Osteocyte (in vitro differentiated cells): ENCODE data around the gene ZNF880. TPM values are rescaled to one million over a fixed set of nuclear protein-coding genes. Genes with fewer than 3 reads are reported as not detected.

ENCODE experiments used
- DNase-seq: peaks from one replicate; pipeline ENCODE4 v3.0.0; 2021; ENCODE audit warnings: mixed read lengths; ENCODE audit not compliant: unreplicated experiment; ENCODE audit errors: extremely low spot score
- H3K27ac Mint-ChIP-seq: one replicate; pipeline ENCODE4 v1.8.0; 2021; ENCODE audit warnings: mild to moderate bottlenecking, mixed read lengths; ENCODE audit not compliant: unreplicated experiment
- H3K27me3 Mint-ChIP-seq: one replicate; pipeline ENCODE4 v1.8.0; 2021; ENCODE audit warnings: mixed read lengths; ENCODE audit not compliant: unreplicated experiment
- H3K36me3 Mint-ChIP-seq: one replicate; pipeline ENCODE4 v1.8.0; 2021; ENCODE audit warnings: mixed read lengths; ENCODE audit not compliant: unreplicated experiment
- H3K4me1 Mint-ChIP-seq: one replicate; pipeline ENCODE4 v1.8.0; 2021; ENCODE audit warnings: mixed read lengths; ENCODE audit not compliant: unreplicated experiment
- H3K4me3 Mint-ChIP-seq: one replicate; pipeline ENCODE4 v1.8.0; 2021; ENCODE audit warnings: mild to moderate bottlenecking, moderate library complexity, mixed read lengths; ENCODE audit not compliant: unreplicated experiment
- H3K9me3 Mint-ChIP-seq: one replicate; pipeline ENCODE4 v1.8.0; 2021; ENCODE audit warnings: mixed read lengths; ENCODE audit not compliant: unreplicated experiment
- CTCF ChIP-seq: fragments of 200-600 bp; sonication (generic); IDR thresholded peaks from 2 replicates; pipeline ENCODE4 v1.5.0; 2021; ENCODE audit warnings: antibody characterized with exemption, mild to moderate bottlenecking, moderate library complexity
- total RNA-seq: library from RNA; stranded (reverse); gene quantifications from 2 replicates; pipeline ENCODE4 v1.2.1, GENCODE V29; 2021

ZNF880 gene
- total RNA-seq, 1 donor from 2014 or later = 3.0 TPM

GRCh38 chr19:52370341-52370710 lies 603 bp downstream of the ZNF880 start:
- Mint-ChIP-seq H3K4me3 (no peak overlapping the region), H3K27ac (no peak overlapping the region), H3K4me1 (no peaks in the 10 kb centered on the region), H3K9me3 (peaks cover 40% of the 10 kb centered on the region), H3K36me3 (peaks cover 24% of the 10 kb centered on the region), H3K27me3 (no peaks in the 10 kb centered on the region)
- TF ChIP-seq CTCF = no peak
- no peak for DNase-seq

- Mint-ChIP-seq H3K9me3 (peaks cover 30% of the 10 kb centered on the region), H3K27ac (no peak overlapping the region)
Observed at GRCh38 chr19:52391135-52391534, 21.4 kb downstream of the ZNF880 start.

GRCh38 chr19:52397310-52398080 lies 27.8 kb downstream of the ZNF880 start, which contains the start of gene ZNF528:
Gene ZNF528 (plus strand): TSS chr19:52397849. CDS start chr19:52402014, 4,165 bp downstream.
- no peak for DNase-seq
- Mint-ChIP-seq H3K4me1 (no peaks in the 10 kb centered on the region), H3K4me3 (peak within 1 kb of the TSS; percentile 22), H3K27me3 (no peaks in the 10 kb centered on the region), H3K9me3 (peaks cover 46% of the 10 kb centered on the region), H3K27ac (no peak within 1 kb of the TSS), H3K36me3 (no peaks in the 10 kb centered on the region)
- TF ChIP-seq CTCF = no peak

More at GRCh38 chr19:52391135-52391534, 21.4 kb downstream of the ZNF880 start:
- DNase-seq = no peak
- H3K27me3 Mint-ChIP-seq = no peaks in the 10 kb centered on the region
- no peaks in the 10 kb centered on the region for H3K36me3 Mint-ChIP-seq
- no peak overlapping the region for H3K4me3 Mint-ChIP-seq
- H3K4me1 Mint-ChIP-seq = no peaks in the 10 kb centered on the region
- no peak for TF ChIP-seq CTCF

GRCh38 chr19:52398081-52398441 lies 28.3 kb downstream of the ZNF880 start:
- H3K27ac Mint-ChIP-seq = no peak overlapping the region
- no peak for TF ChIP-seq CTCF
- H3K4me3 Mint-ChIP-seq = peak overlapping the region; percentile 22
- no peaks in the 10 kb centered on the region for H3K27me3 Mint-ChIP-seq
- peaks cover 43% of the 10 kb centered on the region for H3K9me3 Mint-ChIP-seq
- no peak for DNase-seq
- no peaks in the 10 kb centered on the region for H3K4me1 Mint-ChIP-seq
- no peaks in the 10 kb centered on the region for H3K36me3 Mint-ChIP-seq

- no peak for TF ChIP-seq CTCF
- H3K27ac Mint-ChIP-seq = no peak overlapping the region
- peaks cover 52% of the 10 kb centered on the region for H3K9me3 Mint-ChIP-seq
- no peak for DNase-seq
- no peaks in the 10 kb centered on the region for H3K4me1 Mint-ChIP-seq
- no peak overlapping the region for H3K4me3 Mint-ChIP-seq
- H3K27me3 Mint-ChIP-seq = no peaks in the 10 kb centered on the region
- H3K36me3 Mint-ChIP-seq = no peaks in the 10 kb centered on the region
Observed at GRCh38 chr19:52410276-52410675, 40.6 kb downstream of the ZNF880 start.
